Forelimb muscle (tissue), 1 donor: ENCODE data around the gene PRLR. TPM values are rescaled to one million over a fixed set of nuclear protein-coding genes. Genes with fewer than 3 reads are reported as not detected.
"Not testable (repeated sequence)": the region's sequence is repeated elsewhere in the genome, so short reads cannot be mapped to it uniquely, and the experiment has no call there.

Source experiments
- DNase-seq: peaks from one replicate; pipeline ENCODE4 v3.0.0-alpha.2; 2013; ENCODE audit warnings: low read depth
- polyA plus RNA-seq: library from polyadenylated mRNA; unstranded; fragments of 120-200 nt; gene quantifications from one replicate; pipeline ENCODE4 v1.2.1, GENCODE V29; 2013; ENCODE audit not compliant: insufficient read length

The PRLR gene
- polyA plus RNA-seq, 1 donor = 0.38 TPM

GRCh38 chr5:35035929-35036328 is 194.4 kb downstream of the PRLR start:
- not testable (repeated sequence) for DNase-seq

GRCh38 chr5:35035271-35035670 is 195.0 kb downstream of the PRLR start:
- DNase-seq = no peak

- no peak for DNase-seq
Observed at GRCh38 chr5:35032356-35032755, 197.9 kb downstream of the PRLR start.

GRCh38 chr5:35031276-35031675 is 199.0 kb downstream of the PRLR start:
- no peak for DNase-seq

- DNase-seq = no peak
Observed at GRCh38 chr5:35030426-35031100, 199.7 kb downstream of the PRLR start.

- no peak for DNase-seq
Observed at GRCh38 chr5:35029333-35029732, 201.0 kb downstream of the PRLR start.

GRCh38 chr5:35026941-35027340 is 203.3 kb downstream of the PRLR start:
- DNase-seq = no peak

GRCh38 chr5:35026280-35026840 is 203.9 kb downstream of the PRLR start:
- DNase-seq = no peak

- DNase-seq = no peak
Observed at GRCh38 chr5:35024911-35025510, 205.3 kb downstream of the PRLR start.

- no peak for DNase-seq
Observed at GRCh38 chr5:35023391-35024178, 206.7 kb downstream of the PRLR start.

GRCh38 chr5:35016174-35017051 is 213.9 kb downstream of the PRLR start:
- DNase-seq = no peak

- DNase-seq = no peak
Observed at GRCh38 chr5:35015063-35015462, 215.2 kb downstream of the PRLR start.

GRCh38 chr5:35012796-35013195 is 217.5 kb downstream of the PRLR start:
- no peak for DNase-seq

GRCh38 chr5:35012365-35012764 is 217.9 kb downstream of the PRLR start:
- DNase-seq = no peak

GRCh38 chr5:35010676-35011075 is 219.6 kb downstream of the PRLR start:
- no peak for DNase-seq

- DNase-seq = no peak
Observed at GRCh38 chr5:35009657-35010056, 220.6 kb downstream of the PRLR start.

- DNase-seq = no peak
Observed at GRCh38 chr5:35009019-35009418, 221.3 kb downstream of the PRLR start.

GRCh38 chr5:35004771-35005170 is 225.5 kb downstream of the PRLR start:
- no peak for DNase-seq

GRCh38 chr5:35004200-35004599 is 226.1 kb downstream of the PRLR start:
- no peak for DNase-seq

- DNase-seq = no peak
Observed at GRCh38 chr5:35003018-35003957, 227.0 kb downstream of the PRLR start.
